Measurements from ENCODE around the gene BMP6. TPM values are rescaled to one million over a fixed set of nuclear protein-coding genes. Genes with fewer than 3 reads are reported as not detected.

BMP6 gene
- total and polyA plus RNA-seq, 2 donors (not counting 3 experiments of a cell fraction or from before 2014, with no cell fraction given) = 221 to 276 TPM

- BruUV-seq (replicated peaks) = no TSS peak
- H3K4me3 ChIP-seq (replicated peaks in 1 of 3; ENCODE audit: insufficient read depth in 1 of 3, low read depth in 1 of 3, low read length in 3 of 3) = no peak overlapping the region
- POLR2A ChIA-PET = no interaction called here
- peaks cover 99% of the 10 kb centered on the region for H3K79me2 ChIP-seq (ENCODE audit: control insufficient read depth, insufficient read depth, low read length)
- TF ChIP-seq MAX (IDR thresholded peaks at IDR 0.05; ENCODE audit: insufficient read depth, insufficient read length) (no peak), EZH2 (IDR thresholded peaks at IDR 0.05; ENCODE audit: borderline replicate concordance, low read depth, low read length, severe bottlenecking) (no peak), GATA2 (IDR thresholded peaks at IDR 0.05; ENCODE audit: insufficient read depth, insufficient read length, low read depth, low read length) (no peak), POLR2A (IDR thresholded peaks at IDR 0.05; ENCODE audit: low read depth, low read length) (peak; percentile 37), CTCF (IDR thresholded peaks at IDR 0.05; ENCODE audit: extremely low read depth in 1 of 2, insufficient read depth in 1 of 2, low read depth in 1 of 2, low read length in 2 of 2) (no peak), JUN (IDR thresholded peaks at IDR 0.05; ENCODE audit: borderline replicate concordance, insufficient read depth, insufficient read length, low read depth) (no peak), POLR2AphosphoS5 (IDR thresholded peaks at IDR 0.05; ENCODE audit: insufficient read depth, low read depth, low read length) (peak; percentile 52)
- dilution Hi-C loops (cut with MboI; ENCODE audit: extremely low pct_ligation_motif_present, low sequenced_read_pairs) = no loop called here
- H4K20me1 ChIP-seq (replicated peaks; ENCODE audit: control insufficient read depth, extremely low read depth, insufficient read depth, low read length) = peaks cover 4% of the 10 kb centered on the region
- CTCF ChIA-PET = interaction anchor here (0.8 kb wide), 2 partner anchors 11 to 49 kb away, joined by 3 read pairs; partner anchors contain the start of gene BMP6
- no peak overlapping the region for H2AFZ ChIP-seq (ENCODE audit: low read depth, low read length)
- intact Hi-C loops (cut with micrococcal nuclease) = no loop called here
- FAIRE-seq = no peak
- H3K4me1 ChIP-seq (ENCODE audit: control insufficient read depth, extremely low read depth, insufficient read depth, low read length) = peaks cover 88% of the 10 kb centered on the region
- no peaks in the 10 kb centered on the region for H3K27me3 ChIP-seq (ENCODE audit: control insufficient read depth in 2 of 2, insufficient read depth in 2 of 2, low read length in 2 of 2)
- H3K9me3 ChIP-seq (replicated peaks; ENCODE audit: control insufficient read depth, insufficient read depth, low read length) = no peaks in the 10 kb centered on the region
- no peak for DNase-seq (ENCODE audit: low read depth, low spot score)
- peaks cover 30 to 37% of the 10 kb centered on the region in 2 experiments for H3K36me3 ChIP-seq (ENCODE audit: control insufficient read depth in 2 of 2, extremely low read depth in 1 of 2, insufficient read depth in 2 of 2, low read length in 2 of 2)
- H3K27ac ChIP-seq (ENCODE audit: insufficient read depth, low read depth, low read length) = no peak overlapping the region
- H3K9ac ChIP-seq (replicated peaks; ENCODE audit: extremely low read depth, insufficient read depth, low read length) = no peak overlapping the region
- H3K4me2 ChIP-seq (ENCODE audit: insufficient read depth, low read length) = no peak overlapping the region
- H3K9me1 ChIP-seq (replicated peaks; ENCODE audit: control insufficient read depth, extremely low read depth, insufficient read depth, low read length) = no peaks in the 10 kb centered on the region
These were observed 11.2 kb downstream of the BMP6 start for GRCh38 chr6:7737106-7737505.

Data from endothelial cell of umbilical vein (primary cell).